Right kidney (tissue), 1 donor: ENCODE data around the gene FNTB.
"Not testable (repeated sequence)": the region's sequence is repeated elsewhere in the genome, so short reads cannot be mapped to it uniquely, and the experiment has no call there.

Experiments
- DNase-seq: peaks from one replicate; pipeline ENCODE4 v3.0.0-alpha.2; 2016

FNTB gene

DNA sequence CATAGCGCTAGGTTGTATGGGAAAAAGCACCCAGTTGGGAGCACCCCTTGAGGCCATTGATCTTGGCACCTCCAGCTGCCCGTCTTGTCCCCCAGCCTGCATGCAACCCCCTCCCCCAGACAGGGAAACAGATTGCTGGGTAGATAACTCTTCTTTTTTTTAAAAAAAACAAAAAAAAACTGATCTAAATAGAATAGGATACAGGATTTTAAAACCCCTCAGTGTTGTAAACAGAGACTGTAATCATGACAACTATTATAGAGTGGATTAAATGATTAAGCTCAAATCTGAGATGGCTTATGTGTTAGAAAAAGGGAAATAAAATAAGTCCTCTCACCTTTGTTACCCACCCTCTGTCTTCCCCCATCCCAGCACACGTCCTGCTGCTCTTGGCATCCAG, 66.8 kb downstream of the FNTB start:
- DNase-seq, result no peak

DNA sequence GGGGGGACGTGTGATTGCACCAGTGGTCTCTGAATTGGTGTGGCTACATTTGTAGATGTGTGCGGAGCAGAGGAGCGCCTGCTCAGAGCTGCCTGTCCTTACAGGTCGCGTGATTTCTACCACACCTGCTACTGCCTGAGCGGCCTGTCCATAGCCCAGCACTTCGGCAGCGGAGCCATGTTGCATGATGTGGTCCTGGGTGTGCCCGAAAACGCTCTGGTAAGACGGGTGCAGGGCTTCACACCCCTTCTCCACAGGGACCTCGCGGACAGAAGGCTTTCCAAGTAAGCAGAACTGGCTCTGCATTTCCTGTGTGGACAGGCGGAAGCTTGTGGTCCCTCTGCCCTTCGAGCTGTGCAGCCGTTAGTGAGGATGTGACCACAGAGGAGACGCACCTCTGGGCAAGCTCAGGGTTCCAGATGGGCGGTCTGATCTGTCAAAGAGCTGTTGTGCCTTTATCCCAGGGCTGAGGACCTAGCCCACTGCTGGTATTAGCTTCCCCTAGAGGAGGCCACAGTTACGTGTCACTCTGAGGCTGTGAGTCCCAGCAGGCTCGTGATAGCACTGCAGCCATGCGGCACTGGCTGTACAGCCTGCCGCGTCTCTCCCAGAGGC, 67.9 kb downstream of the FNTB start:
- no peak for DNase-seq

DNA sequence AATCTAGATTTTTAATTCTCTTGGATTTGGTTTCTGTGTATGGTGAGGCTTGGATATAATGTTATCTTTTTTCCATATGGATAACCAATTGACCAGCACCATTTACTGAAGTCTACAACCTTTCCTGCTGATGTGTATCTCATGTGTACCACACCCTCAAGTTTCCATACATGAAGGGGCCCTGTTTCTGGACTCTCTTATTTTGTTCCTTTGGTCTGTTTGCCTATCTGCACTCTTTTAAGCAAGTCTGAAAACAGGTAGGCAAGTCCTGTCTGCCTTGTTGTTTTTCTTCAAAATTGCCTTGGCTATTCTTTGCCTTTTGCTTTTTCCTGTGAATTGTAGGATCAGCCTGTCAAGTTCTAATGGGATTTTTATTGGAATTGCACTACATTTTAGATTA, 71.0 kb downstream of the FNTB start:
- no peak for DNase-seq

DNA sequence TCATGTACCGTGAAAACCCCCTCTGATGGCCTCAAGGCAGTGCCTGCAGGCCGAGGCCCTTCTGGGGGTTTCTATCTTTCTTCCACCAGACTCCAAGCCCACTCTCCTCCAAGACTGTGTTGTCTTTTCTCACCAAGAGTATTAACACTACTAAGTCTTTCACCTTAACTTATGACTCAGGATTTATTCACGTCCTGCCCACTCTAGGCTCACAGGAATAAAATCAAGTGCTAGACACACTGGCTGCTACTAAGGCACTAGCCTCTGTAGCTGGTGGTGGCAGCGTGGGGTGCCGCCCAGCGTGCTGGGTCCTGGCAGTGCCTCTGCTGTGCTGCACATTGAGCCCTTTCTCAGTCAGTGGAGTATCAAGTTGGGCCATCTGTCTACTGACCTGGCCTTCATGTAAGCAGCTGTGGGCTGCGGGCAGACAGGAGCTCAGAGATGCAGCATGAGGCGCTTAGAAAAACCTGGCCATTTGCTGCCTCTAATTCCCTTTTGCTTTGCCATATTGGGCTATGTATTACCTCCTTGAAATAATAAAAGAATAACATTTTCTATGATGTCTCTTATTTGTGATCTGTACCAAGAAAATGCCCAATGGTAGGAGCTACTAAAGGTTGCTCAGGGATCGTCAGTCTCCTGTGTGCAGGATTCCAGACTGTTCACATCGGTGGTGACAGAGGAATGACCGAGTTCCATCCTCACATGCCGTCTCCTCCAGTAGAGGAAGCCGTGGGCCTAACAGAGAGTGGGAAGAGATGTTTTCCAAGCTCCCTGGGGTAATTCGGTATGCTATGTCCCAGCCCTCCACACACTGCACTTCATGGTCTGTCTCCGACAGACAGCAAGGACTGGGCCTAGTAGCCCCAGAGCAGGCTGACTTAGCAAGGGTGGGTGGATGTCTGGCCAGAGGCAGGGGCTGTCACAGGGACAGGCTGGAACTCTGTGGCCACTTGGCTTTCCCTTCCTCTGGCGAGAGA, 75.7 kb downstream of the FNTB start:
- DNase-seq, result no peak

DNA sequence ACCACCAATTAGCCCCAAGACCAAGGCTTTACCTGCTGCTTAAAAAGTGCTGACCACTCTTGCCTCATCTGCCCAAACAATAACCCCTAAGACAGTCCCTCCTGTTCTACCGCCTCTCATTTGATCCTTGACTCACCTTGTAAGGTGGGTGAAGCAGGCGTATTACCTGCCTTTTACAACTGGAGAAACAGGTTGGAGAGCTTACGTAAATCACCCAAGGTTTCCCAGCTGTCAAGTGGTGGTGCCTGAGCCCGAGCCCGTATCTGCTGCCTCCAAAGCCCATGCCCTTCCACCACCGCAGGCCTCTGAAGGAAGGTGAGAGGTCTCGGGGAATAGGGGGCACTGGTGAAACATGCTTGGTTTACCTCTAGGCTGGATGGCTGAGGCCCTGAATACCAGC, 79.0 kb downstream of the FNTB start:
- no peak for DNase-seq

DNA sequence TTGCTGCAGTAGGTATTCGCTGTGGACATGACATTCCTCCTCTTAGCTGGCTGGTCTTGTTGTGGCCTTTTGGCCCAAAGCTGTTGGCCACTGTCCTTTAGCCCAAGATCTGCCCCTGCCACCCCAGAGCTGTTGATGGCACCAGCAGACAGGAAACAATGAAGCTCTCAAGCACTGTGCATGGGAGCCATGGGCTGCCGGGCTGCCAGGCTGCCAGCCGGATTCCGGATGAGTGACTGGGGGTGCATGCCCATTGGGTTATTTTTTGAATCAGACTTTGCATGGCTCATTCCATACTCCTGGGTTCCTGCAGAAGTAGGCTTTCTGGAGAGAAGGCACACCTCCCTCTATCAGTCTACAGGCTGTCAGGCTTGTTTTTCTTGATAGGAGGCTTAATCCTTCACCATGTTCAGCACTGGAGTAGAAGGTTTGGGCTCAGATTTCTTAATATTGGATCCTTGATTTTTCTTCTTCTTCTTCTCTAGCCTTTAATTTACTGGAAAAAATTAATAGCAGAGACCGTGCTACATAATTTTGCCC, 83.2 kb downstream of the FNTB start:
- no peak for DNase-seq

DNA sequence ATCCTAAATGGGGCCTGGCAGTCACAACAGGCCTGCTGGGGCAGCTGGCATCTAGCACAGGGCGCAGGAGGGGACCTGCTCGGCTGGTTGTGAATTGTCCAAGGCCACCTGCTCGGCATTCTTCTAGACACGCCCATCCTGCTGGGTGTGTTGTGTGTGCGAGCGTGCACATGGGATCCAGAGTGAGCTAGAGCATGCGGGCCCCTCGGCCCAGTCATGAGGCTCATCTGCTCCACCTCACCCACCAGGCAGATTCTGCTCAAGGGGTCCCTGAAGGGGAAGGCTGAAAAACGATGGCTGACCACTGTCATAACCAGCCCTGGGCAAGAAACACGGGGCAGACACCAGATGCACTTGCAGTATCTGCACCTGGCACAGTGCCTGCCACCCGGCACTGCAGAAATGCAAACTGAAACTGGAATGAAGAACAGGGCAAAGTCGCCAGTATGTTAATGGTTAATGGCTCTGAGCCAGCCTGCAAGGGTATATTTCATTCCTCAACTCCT, 83.8 kb downstream of the FNTB start:
- no peak for DNase-seq

DNA sequence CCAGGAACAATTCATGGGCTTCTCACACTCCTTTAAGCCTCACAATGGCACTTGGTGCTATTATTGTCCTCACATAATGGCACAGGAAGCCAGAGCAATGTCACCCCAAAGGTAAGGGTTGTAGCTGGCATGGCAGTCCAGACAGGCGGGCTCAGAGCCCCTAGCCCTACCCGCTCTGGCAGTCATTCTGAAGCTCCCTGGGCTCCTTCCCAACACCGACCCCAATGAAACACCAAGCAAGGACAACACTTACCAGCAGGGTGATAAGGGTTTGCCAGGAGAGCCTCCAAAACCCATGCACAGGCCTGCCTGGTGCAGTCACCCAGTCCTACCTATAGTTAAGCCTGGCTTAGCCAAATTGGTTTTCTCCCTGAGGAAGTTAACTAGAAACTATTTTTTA, 84.8 kb downstream of the FNTB start:
- no peak for DNase-seq

DNA sequence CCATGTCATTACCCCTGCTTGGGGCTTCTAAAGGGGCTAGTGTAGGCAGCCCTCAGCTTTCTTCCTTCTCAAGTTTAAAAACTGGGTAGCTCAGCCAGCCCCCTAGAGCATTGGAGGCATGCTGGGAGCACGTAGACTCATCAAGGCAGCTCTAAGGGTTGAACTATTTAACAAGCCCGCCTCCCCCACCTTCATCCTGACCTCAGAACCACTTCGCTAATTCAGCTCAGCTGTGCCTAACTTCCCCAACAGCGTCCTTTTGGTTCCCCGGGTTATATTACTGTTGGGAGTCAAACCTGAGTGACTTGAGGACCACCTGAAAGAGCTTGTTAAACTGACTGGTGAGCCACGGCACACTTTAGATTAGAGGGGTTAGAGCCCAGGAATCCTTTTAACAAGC, 85.6 kb downstream of the FNTB start:
- no peak for DNase-seq

DNA sequence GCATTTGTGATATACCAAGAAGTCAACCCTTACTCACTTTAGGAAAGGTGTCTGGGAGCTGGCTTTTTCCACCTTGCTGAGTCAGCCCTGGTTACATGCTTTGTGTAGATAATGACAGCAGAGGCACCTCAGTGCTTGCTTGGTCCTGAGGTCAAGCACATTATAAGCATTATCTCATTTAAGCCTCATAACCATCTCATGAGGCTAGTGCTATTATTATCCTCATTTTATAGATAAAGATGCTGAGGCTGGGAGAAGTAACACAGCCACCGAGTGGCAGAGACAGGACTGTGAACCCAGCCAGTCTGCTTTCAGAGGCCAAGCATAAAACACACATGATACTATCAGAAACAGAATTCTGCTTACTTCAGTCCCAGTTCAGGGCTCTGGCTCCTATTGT, 86.2 kb downstream of the FNTB start:
- no peak for DNase-seq

DNA sequence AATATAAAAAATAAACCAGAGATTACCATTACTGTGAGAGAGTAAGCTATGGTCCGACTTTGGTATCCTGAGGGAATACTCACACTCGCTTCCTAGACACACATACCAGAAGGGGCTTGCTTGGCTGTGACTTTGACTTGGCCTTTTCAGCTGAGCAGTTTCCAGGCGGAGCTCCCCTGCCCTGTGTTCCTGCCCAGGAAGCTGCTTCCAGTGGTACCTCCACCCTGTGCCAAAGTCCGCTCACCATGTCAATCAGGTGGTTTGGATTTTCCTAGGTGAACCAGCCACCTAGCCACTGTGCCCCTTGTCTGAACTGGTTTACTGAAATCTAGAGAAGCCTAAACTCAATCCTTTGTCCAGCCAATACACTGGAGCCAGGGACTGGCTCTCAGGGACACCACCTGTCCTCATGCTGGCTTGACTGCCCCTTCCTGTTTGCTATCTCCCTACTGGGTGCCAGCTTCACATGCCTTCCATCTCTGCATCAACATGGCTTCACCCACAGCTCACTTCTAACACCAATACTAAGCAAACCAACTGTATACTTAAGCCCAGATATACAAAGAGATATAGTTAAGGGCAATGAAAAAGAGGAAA, 87.0 kb downstream of the FNTB start:
- no peak for DNase-seq

DNA sequence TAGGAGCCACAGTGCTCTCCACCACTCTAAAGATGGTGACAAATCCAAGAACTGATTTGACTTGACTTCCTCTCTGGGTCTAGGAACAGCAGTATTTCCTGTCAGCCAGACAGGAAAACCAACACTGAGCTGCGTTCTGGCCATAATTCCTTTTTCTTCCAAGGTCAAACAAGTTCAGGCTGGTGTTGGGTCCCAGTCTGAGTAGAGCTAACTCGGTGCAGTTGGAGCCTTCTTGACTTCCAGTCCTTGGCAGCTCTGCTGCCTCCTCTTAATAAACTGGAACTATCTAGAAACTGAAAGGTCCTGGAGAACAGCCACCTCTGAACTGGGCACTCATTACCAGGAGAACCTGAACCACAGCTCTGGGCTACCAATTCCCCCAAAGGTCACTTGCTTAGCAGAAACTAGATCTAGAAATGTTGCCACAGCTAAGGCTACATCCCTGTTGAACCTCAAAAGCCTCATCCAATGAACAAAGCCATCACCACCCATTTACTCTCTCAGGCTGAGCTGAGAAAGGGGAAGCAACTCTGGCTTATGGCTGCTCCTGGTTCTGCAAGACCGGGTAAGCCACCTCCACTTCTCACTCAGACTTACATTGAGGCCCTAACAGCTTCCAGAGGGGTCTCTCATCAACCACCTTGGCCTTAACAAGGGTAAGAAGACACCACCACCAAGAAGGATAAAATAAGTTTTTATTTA, 87.9 kb downstream of the FNTB start:
- DNase-seq, result no peak

DNA sequence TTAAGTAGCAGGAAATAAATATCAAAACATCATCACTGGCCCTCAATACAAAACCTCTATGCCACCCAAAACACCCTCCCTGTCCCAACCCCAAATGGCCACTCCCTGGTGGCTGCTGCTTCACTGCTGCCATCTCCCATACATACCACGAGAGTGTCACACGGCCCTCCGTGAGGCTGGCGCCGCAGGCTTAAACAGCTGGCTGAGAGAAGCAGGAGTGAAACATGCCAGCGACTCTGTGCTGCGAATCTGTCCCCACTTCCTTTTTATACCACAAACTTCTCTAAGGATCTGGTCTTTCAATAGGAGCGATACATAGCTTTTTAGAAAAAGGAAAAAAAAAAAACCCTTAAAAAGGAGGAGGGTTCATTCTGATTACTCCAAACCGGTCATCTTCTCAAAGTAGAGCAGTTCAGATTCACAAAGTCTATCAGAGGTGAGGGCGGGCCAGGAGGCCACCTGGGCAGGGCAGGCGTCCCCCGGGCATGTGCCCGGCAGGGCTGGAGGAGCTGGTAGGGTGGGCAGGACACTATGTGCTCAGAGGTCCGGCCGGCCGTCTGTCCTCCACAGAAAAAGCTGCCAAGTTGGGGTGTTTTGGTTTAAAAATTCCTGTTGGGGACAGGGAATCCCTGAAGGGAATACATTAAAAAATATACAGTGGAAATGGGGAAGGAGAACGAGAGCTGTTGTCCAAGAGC, 89.1 kb downstream of the FNTB start:
- DNase-seq, result no peak

DNA sequence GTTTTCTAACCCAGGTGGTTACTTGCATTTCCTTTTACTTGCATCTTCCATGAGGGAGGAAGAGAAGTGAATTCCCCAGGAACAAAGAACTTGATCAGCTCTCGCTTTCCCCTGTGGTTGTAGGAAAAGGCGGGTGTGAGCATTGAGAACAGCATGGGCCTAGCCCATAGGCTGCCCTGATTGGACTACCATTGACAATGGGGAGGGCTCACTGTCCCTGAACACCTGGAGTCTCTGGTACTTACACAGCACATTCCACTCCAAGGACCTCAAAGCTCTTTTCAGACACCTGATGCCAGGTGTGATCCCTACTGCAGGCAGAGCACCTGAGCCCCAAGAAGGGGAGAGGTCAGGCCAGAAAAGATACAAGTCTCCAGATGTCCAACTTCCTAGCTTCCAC, 90.6 kb downstream of the FNTB start:
- DNase-seq, result no peak

DNA sequence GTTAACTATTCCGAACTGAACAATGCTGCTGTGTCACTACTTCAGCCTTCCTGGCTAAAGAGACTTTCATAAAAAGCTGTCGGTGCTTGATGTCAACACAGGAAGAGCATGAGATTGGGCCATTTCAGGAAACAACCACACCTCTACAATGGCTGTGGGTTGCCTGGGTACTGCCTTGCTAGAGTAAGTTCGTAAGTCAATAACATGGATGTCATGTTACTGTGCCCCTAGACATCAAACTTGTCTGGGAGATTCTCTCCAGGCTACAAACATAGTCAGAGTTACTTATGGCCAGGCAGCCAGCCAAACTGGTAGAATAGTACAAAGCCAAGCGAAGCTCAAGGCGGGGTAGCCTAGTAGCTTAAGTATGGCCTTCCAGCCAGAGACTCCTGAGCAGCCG, 92.5 kb downstream of the FNTB start:
- DNase-seq, result no peak

DNA sequence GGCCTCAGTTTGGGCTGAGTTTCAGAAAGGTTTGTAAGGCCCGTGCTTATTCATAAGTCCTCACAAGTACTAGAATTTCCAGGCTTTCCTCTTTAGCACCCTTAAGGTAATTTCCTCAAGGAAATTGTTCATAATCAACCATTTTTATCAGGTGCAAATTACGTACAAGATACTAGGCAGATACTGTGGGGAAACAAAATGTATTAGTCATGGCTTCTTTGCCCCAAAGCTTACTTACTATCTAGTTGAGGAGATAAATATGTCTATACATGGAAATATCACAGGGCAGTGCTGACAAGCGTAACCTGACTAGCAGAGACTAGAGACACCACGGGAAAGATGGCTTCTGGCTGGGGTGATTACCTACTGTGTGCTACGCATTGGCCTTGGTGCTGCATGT, 93.1 kb downstream of the FNTB start:
- DNase-seq, result no peak

DNA sequence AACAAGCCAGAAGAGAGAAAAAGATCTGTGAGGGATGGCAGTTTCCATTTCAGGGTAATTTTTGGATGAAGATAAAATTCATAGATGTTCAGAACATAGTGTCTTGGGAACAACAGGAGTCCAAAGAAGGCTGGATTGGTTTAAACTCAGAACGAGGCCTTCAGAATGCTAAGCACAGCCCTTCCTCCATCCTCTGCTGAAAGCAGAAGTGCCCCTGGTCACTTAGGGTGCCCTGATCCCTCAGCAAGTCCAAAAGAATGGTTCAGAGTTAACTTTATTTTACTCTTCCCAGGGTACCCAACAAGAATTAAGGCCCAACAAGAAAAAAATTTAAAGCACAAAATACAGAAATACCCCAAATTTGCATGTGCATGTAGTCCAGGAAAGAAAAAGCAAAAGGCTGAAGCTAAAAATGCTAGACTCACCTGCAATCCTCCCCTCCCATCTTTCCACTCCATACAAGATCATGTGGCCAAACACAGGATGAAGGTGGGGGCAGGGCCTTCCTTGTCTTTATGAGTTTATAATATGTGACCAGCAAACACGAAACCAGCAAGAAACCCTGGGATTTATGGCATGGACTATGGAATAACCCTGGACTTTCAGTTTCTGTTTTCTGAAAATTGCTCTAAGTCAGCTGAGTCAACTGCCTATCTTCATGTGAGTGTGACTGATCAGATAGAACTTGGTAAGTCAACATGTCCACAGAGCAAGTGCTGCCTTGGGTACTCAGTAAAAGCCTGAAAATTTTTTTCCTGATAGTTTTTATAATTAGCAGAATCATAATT, 94.5 kb downstream of the FNTB start:
- DNase-seq, result no peak

DNA sequence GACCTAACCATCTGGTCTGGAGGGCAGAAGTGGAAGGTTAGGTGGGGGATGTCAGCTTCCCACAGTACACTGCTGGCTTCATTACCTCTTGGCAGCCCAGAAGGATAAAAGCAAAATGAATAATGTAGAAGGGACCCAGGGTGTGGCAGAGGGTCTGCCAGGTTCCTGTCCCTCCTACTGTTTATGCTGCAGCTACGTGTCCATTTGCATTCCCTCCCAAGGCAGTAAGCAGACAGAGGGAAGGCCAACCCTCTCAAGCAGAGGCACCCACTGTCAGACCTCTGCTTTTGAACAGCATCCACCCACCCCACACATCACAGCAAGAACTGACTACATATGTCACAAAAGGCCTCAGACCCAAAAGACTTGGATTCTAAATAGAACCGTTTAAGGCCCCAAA, 96.2 kb downstream of the FNTB start:
- DNase-seq, result no peak

DNA sequence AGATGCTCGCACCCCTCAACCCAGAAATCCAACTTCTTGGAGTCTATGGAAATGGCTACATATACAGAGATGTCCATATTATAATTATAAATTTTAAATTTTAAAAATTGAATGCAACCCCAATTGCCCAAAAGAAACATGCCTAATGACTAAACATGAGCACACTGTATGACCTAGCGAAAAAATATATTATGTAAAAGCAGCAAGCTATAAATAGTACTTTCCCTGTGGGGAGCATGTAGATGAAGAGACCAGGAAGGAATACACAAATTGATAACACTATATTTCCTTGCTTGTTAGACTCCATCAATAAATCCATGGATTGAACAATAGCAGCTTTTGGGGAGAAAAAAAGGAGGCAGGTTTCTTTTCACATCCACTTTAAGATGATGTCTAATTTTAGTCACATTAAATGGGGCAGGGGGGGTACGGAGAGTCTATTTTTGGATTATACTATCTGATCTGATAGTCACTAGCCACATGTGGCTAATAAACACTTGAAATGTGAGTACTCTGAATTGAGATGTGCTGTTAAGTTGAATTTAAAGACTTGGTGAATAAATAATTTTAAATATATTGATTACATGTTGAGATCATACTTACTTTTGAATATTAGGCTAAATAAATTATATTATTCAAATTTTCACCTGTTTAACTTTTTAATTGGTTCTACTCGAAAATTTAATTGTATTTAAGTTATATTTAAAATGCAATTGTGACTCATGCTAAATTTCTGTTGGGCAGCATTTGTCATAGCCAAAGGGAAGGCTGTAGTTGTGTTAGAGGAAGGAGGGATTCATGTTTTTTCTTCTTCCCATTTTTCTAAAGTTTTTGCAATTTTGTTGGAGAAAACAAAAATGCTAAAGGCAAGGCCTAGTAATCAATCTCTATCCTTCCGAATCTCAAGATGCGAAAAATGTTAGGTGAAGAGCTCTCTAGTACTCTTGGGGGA, 98.1 kb downstream of the FNTB start:
- DNase-seq, result no peak

DNA sequence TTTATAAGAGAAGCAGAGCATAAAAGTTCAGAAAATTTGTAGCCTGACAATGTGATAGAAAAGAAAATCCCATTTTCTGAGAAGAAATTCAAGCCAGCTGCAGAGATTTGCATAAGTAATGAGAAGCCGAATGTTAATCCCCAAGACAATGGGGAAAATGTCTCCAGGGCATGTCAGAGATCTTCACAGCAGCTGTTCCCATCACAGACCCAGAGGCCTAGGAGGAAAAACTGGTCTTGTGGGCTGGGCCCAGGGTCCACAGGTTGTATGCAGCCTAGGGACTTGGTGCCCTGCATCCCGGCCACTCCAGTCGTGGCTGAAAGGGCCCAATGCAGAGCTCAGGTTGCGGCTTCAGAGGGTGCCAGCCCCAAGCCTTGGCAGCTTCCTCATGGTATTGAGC, 100.0 kb downstream of the FNTB start:
- not testable (repeated sequence) for DNase-seq
